GM23338 (cell line): Measurements from ENCODE around the gene TMEM174. TPM values are rescaled to one million over a fixed set of nuclear protein-coding genes. Genes with fewer than 3 reads are reported as not detected.
A peak's percentile ranks its signal among the peaks of the same experiment; 100 is the strongest.

Experiments
- ATAC-seq: fragments of 200-7000 bp; cut with Tn5 transposase; 3 replicates; pipeline ENCODE4 v1.9.1; 2020
- DNase-seq: peaks from one replicate; pipeline ENCODE4 v3.0.0-alpha.2; 2015; ENCODE audit warnings: low spot score
- H2AFZ ChIP-seq: fragments of 200-600 bp; sonication (generic); 2 replicates; pipeline ENCODE4 v1.8.0; 2016; ENCODE audit warnings: antibody characterized with exemption, mild to moderate bottlenecking, moderate library complexity
- H3F3A ChIP-seq: fragments of 200-600 bp; sonication (generic); replicated peaks from 2 replicates; pipeline ENCODE4 v1.8.0; 2017; ENCODE audit warnings: antibody characterized with exemption, mixed run types, low read depth
- H3K27ac ChIP-seq: fragments of 200-600 bp; sonication (generic); 2 replicates; pipeline ENCODE4 v1.6.1; 2016; ENCODE audit warnings: low read depth
- H3K27me3 ChIP-seq: fragments of 200-600 bp; sonication (generic); 2 replicates; pipeline ENCODE4 v1.8.0; 2016; ENCODE audit warnings: mild to moderate bottlenecking, mixed run types, moderate library complexity; ENCODE audit not compliant: insufficient read depth
- H3K36me3 ChIP-seq: fragments of 200-600 bp; sonication (generic); 2 replicates; pipeline ENCODE4 v1.8.0; 2016; ENCODE audit warnings: mild to moderate bottlenecking; ENCODE audit not compliant: insufficient read depth
- H3K4me1 ChIP-seq: fragments of 200-600 bp; sonication (generic); 2 replicates; pipeline ENCODE4 v1.8.0; 2016; ENCODE audit warnings: mild to moderate bottlenecking, moderate library complexity; ENCODE audit not compliant: insufficient read depth
- H3K4me2 ChIP-seq: fragments of 200-600 bp; sonication (generic); 2 replicates; pipeline ENCODE4 v1.7.1; 2017; ENCODE audit warnings: mixed run types
- H3K4me3 ChIP-seq: fragments of 200-600 bp; sonication (generic); 2 replicates; pipeline ENCODE4 v1.6.1; 2016; ENCODE audit warnings: mixed run types
- H3K79me2 ChIP-seq: fragments of 200-600 bp; sonication (generic); replicated peaks from 2 replicates; pipeline ENCODE4 v1.8.0; 2017; ENCODE audit warnings: mild to moderate bottlenecking; ENCODE audit not compliant: insufficient read depth
- H3K9me2 ChIP-seq: fragments of 200-600 bp; sonication (generic); 2 replicates; pipeline ENCODE4 v1.8.0; 2017; ENCODE audit not compliant: insufficient read depth
- H4K20me1 ChIP-seq: fragments of 200-600 bp; sonication (generic); replicated peaks from 2 replicates; pipeline ENCODE4 v1.8.0; 2017; ENCODE audit warnings: mild to moderate bottlenecking; ENCODE audit not compliant: insufficient read depth
- H3K27ac Mint-ChIP-seq: 2 replicates; pipeline ENCODE4 v1.8.0; 2020; ENCODE audit warnings: inconsistent platforms, mild to moderate bottlenecking, moderate library complexity, mixed read lengths
- H3K27me3 Mint-ChIP-seq: 3 replicates; pipeline ENCODE4 v1.8.0; 2022; ENCODE audit warnings: low read depth, mild to moderate bottlenecking, moderate library complexity, mixed read lengths, inconsistent platforms; ENCODE audit not compliant: insufficient read depth, poor library complexity
- H3K36me3 Mint-ChIP-seq: 3 replicates; pipeline ENCODE4 v1.8.0; 2021; ENCODE audit warnings: low read depth, mild to moderate bottlenecking, inconsistent platforms, moderate library complexity, mixed read lengths
- H3K4me1 Mint-ChIP-seq: 3 replicates; pipeline ENCODE4 v1.8.0; 2020; ENCODE audit warnings: mild to moderate bottlenecking, inconsistent platforms, mixed read lengths
- H3K4me3 Mint-ChIP-seq: 3 replicates; pipeline ENCODE4 v1.8.0; 2021; ENCODE audit warnings: moderate library complexity, mild to moderate bottlenecking, inconsistent platforms, mixed read lengths
- H3K9me3 Mint-ChIP-seq: 3 replicates; pipeline ENCODE4 v1.8.0; 2020; ENCODE audit warnings: moderate library complexity, mild to moderate bottlenecking, inconsistent platforms, mixed read lengths
- CREB1 ChIP-seq: fragments of 250-450 bp; sonication (Bioruptor Pico); IDR thresholded peaks from 2 replicates; pipeline ENCODE4 v1.5.0; 2020; ENCODE audit warnings: low read depth, mild to moderate bottlenecking, moderate library complexity
- EZH2 ChIP-seq: fragments of 200-600 bp; sonication (generic); IDR thresholded peaks from one replicate; pipeline ENCODE4 v1.8.0; 2017; ENCODE audit warnings: antibody characterized with exemption, mild to moderate bottlenecking, low read depth; ENCODE audit not compliant: unreplicated experiment
- EZH2phosphoT487 ChIP-seq: fragments of 200-600 bp; sonication (generic); IDR thresholded peaks from one replicate; pipeline ENCODE4 v1.8.1; 2018; ENCODE audit warnings: antibody characterized with exemption; ENCODE audit not compliant: unreplicated experiment
- JUNB ChIP-seq: IDR thresholded peaks from one replicate; pipeline ENCODE4 v1.6.1; 2016; ENCODE audit warnings: antibody characterized with exemption; ENCODE audit not compliant: unreplicated experiment
- NANOG ChIP-seq: IDR thresholded peaks from 2 replicates; pipeline ENCODE4 v1.6.1; 2016; ENCODE audit warnings: antibody characterized with exemption, borderline replicate concordance
- POLR2AphosphoS5 ChIP-seq: IDR thresholded peaks from 2 replicates; pipeline ENCODE4 v1.6.1; 2016; ENCODE audit warnings: antibody characterized with exemption, low read depth
- STAT1 ChIP-seq: IDR thresholded peaks from one replicate; pipeline ENCODE4 v1.6.1; 2016; ENCODE audit warnings: antibody characterized with exemption; ENCODE audit not compliant: unreplicated experiment
- ZNF114 ChIP-seq: fragments of 250-450 bp; sonication (Bioruptor Pico); IDR thresholded peaks from 2 replicates; pipeline ENCODE4 v1.5.0; 2020; ENCODE audit warnings: mild to moderate bottlenecking, moderate library complexity
- ZNF331 ChIP-seq: fragments of 250-450 bp; sonication (Bioruptor Pico); IDR thresholded peaks from 2 replicates; pipeline ENCODE4 v1.5.0; 2020; ENCODE audit warnings: low read depth, mild to moderate bottlenecking, moderate library complexity
- polyA plus RNA-seq: library from polyadenylated mRNA; unstranded; fragments of >200 nt; fragmentation: Nextera tagmentation; extraction: Ambion mirVana; gene quantifications from 2 replicates; pipeline ENCODE4 v1.2.1, GENCODE V29; 2016
- total RNA-seq: library from RNA; depleted of rRNA; stranded (reverse); fragments of >200 nt; shearing (Covaris generic); gene quantifications from 2 replicates; pipeline ENCODE4 v1.2.3, GENCODE V29; 2014
- TF ChIP-seq, protein P1 (sequence below): IDR thresholded peaks from one replicate; pipeline ENCODE4 v1.6.1; 2018; ENCODE audit warnings: antibody characterized with exemption; ENCODE audit not compliant: unreplicated experiment
- TF ChIP-seq, protein P2 (sequence below), 2 experiments: fragments of 200-600 bp in 1 of 2; sonication (generic) in 1 of 2; conservative IDR thresholded peaks; 2 replicates each; pipeline versions ENCODE4 v1.5.1 to v1.6.1; 2016 to 2017; ENCODE audit warnings: antibody characterized with exemption in 2 of 2, low read depth in 2 of 2, mild to moderate bottlenecking in 2 of 2, moderate library complexity in 1 of 2
- TF ChIP-seq, protein P3 (sequence below): fragments of 250-450 bp; sonication (Bioruptor Pico); IDR thresholded peaks from 2 replicates; pipeline ENCODE4 v1.5.0; 2020; ENCODE audit warnings: mild to moderate bottlenecking, moderate library complexity
- TF ChIP-seq, protein P4 (sequence below): IDR thresholded peaks from 2 replicates; pipeline ENCODE4 v1.6.1; 2016; ENCODE audit warnings: antibody characterized with exemption

Gene TMEM174
- total and polyA plus RNA-seq, 2 experiments from 2014 or later, result not detected

- Histone ChIP-seq H3K27ac (no peak overlapping the region), H3K4me1 (no peaks in the 10 kb centered on the region), H2AFZ (0 out of 2 replicates have a peak overlapping the region, but pooled peaks have one; percentile 6), H3K4me3 (no peak overlapping the region), H4K20me1 (no peaks in the 10 kb centered on the region), H3K79me2 (no peaks in the 10 kb centered on the region), H3F3A (no peaks in the 10 kb centered on the region), H3K36me3 (no peaks in the 10 kb centered on the region), H3K4me2 (no peak overlapping the region), H3K9me2 (no peaks in the 10 kb centered on the region), H3K27me3 (peaks cover 76% of the 10 kb centered on the region)
- ATAC-seq (no peak), DNase-seq (no peak)
- Mint-ChIP-seq H3K36me3 (no peaks in the 10 kb centered on the region), H3K27me3 (peaks cover 31% of the 10 kb centered on the region), H3K4me3 (no peak overlapping the region), H3K27ac (no peak overlapping the region), H3K9me3 (no peaks in the 10 kb centered on the region), H3K4me1 (no peaks in the 10 kb centered on the region)
- no peak for TF ChIP-seq EZH2phosphoT487
- no peak for TF ChIP-seq NANOG
- no peak for TF ChIP-seq ZNF114 (CRISPR knock-in tag)
- TF ChIP-seq, protein P1, sequence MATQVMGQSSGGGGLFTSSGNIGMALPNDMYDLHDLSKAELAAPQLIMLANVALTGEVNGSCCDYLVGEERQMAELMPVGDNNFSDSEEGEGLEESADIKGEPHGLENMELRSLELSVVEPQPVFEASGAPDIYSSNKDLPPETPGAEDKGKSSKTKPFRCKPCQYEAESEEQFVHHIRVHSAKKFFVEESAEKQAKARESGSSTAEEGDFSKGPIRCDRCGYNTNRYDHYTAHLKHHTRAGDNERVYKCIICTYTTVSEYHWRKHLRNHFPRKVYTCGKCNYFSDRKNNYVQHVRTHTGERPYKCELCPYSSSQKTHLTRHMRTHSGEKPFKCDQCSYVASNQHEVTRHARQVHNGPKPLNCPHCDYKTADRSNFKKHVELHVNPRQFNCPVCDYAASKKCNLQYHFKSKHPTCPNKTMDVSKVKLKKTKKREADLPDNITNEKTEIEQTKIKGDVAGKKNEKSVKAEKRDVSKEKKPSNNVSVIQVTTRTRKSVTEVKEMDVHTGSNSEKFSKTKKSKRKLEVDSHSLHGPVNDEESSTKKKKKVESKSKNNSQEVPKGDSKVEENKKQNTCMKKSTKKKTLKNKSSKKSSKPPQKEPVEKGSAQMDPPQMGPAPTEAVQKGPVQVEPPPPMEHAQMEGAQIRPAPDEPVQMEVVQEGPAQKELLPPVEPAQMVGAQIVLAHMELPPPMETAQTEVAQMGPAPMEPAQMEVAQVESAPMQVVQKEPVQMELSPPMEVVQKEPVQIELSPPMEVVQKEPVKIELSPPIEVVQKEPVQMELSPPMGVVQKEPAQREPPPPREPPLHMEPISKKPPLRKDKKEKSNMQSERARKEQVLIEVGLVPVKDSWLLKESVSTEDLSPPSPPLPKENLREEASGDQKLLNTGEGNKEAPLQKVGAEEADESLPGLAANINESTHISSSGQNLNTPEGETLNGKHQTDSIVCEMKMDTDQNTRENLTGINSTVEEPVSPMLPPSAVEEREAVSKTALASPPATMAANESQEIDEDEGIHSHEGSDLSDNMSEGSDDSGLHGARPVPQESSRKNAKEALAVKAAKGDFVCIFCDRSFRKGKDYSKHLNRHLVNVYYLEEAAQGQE, result no peak
- no peak for TF ChIP-seq CREB1
- TF ChIP-seq, protein P2, sequence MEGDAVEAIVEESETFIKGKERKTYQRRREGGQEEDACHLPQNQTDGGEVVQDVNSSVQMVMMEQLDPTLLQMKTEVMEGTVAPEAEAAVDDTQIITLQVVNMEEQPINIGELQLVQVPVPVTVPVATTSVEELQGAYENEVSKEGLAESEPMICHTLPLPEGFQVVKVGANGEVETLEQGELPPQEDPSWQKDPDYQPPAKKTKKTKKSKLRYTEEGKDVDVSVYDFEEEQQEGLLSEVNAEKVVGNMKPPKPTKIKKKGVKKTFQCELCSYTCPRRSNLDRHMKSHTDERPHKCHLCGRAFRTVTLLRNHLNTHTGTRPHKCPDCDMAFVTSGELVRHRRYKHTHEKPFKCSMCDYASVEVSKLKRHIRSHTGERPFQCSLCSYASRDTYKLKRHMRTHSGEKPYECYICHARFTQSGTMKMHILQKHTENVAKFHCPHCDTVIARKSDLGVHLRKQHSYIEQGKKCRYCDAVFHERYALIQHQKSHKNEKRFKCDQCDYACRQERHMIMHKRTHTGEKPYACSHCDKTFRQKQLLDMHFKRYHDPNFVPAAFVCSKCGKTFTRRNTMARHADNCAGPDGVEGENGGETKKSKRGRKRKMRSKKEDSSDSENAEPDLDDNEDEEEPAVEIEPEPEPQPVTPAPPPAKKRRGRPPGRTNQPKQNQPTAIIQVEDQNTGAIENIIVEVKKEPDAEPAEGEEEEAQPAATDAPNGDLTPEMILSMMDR (conservative IDR thresholded peaks at IDR 0.05; ENCODE audit: low read depth in 2 of 2), result no peak
- no peak for TF ChIP-seq POLR2AphosphoS5
- TF ChIP-seq, protein P3, sequence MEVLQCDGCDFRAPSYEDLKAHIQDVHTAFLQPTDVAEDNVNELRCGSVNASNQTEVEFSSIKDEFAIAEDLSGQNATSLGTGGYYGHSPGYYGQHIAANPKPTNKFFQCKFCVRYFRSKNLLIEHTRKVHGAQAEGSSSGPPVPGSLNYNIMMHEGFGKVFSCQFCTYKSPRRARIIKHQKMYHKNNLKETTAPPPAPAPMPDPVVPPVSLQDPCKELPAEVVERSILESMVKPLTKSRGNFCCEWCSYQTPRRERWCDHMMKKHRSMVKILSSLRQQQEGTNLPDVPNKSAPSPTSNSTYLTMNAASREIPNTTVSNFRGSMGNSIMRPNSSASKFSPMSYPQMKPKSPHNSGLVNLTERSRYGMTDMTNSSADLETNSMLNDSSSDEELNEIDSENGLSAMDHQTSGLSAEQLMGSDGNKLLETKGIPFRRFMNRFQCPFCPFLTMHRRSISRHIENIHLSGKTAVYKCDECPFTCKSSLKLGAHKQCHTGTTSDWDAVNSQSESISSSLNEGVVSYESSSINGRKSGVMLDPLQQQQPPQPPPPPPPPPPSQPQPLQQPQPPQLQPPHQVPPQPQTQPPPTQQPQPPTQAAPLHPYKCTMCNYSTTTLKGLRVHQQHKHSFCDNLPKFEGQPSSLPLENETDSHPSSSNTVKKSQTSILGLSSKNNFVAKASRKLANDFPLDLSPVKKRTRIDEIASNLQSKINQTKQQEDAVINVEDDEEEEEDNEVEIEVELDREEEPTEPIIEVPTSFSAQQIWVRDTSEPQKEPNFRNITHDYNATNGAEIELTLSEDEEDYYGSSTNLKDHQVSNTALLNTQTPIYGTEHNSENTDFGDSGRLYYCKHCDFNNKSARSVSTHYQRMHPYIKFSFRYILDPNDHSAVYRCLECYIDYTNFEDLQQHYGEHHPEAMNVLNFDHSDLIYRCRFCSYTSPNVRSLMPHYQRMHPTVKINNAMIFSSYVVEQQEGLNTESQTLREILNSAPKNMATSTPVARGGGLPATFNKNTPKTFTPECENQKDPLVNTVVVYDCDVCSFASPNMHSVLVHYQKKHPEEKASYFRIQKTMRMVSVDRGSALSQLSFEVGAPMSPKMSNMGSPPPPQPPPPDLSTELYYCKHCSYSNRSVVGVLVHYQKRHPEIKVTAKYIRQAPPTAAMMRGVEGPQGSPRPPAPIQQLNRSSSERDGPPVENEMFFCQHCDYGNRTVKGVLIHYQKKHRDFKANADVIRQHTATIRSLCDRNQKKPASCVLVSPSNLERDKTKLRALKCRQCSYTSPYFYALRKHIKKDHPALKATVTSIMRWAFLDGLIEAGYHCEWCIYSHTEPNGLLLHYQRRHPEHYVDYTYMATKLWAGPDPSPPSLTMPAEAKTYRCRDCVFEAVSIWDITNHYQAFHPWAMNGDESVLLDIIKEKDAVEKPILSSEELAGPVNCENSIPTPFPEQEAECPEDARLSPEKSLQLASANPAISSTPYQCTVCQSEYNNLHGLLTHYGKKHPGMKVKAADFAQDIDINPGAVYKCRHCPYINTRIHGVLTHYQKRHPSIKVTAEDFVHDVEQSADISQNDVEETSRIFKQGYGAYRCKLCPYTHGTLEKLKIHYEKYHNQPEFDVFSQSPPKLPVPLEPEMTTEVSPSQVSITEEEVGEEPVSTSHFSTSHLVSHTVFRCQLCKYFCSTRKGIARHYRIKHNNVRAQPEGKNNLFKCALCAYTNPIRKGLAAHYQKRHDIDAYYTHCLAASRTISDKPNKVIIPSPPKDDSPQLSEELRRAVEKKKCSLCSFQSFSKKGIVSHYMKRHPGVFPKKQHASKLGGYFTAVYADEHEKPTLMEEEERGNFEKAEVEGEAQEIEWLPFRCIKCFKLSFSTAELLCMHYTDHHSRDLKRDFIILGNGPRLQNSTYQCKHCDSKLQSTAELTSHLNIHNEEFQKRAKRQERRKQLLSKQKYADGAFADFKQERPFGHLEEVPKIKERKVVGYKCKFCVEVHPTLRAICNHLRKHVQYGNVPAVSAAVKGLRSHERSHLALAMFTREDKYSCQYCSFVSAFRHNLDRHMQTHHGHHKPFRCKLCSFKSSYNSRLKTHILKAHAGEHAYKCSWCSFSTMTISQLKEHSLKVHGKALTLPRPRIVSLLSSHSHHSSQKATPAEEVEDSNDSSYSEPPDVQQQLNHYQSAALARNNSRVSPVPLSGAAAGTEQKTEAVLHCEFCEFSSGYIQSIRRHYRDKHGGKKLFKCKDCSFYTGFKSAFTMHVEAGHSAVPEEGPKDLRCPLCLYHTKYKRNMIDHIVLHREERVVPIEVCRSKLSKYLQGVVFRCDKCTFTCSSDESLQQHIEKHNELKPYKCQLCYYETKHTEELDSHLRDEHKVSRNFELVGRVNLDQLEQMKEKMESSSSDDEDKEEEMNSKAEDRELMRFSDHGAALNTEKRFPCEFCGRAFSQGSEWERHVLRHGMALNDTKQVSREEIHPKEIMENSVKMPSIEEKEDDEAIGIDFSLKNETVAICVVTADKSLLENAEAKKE (CRISPR knock-in tag), result no peak
- TF ChIP-seq, protein P4, sequence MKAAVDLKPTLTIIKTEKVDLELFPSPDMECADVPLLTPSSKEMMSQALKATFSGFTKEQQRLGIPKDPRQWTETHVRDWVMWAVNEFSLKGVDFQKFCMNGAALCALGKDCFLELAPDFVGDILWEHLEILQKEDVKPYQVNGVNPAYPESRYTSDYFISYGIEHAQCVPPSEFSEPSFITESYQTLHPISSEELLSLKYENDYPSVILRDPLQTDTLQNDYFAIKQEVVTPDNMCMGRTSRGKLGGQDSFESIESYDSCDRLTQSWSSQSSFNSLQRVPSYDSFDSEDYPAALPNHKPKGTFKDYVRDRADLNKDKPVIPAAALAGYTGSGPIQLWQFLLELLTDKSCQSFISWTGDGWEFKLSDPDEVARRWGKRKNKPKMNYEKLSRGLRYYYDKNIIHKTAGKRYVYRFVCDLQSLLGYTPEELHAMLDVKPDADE, result no peak
- no peak for TF ChIP-seq EZH2
- TF ChIP-seq JUNB, result no peak
- TF ChIP-seq ZNF331 (CRISPR knock-in tag), result no peak
- no peak for TF ChIP-seq STAT1
Observed at GRCh38 chr5:73222173-73222572, 49.2 kb downstream of the TMEM174 start.
